Activated naive CD8-positive, alpha-beta T cell treated with anti-CD3 and anti-CD28 coated beads, Interleukin-2, amount 10 ng/mL, durations not matched to agents 7 days and 5 days (primary cell): ENCODE measurements around the gene HNRNPR. TPM values are rescaled to one million over a fixed set of nuclear protein-coding genes. Genes with fewer than 3 reads are reported as not detected.
A peak's percentile ranks its signal among the peaks of the same experiment; 100 is the strongest.
"Not testable (repeated sequence)": the region's sequence is repeated elsewhere in the genome, so short reads cannot be mapped to it uniquely, and the experiment has no call there.

Experiments used
- ATAC-seq: fragments of 150-1000 bp; cut with Tn5 transposase; one replicate; pipeline ENCODE4 v1.10.0; 2021; ENCODE audit warnings: low read depth, moderate library complexity
- POLR2A ChIA-PET: fragments of 350-600 bp; sonication (Branson Sonifier 250); formaldehyde crosslinking; loops from one replicate; lab custom pipeline; 2021; ENCODE audit warnings: antibody characterized with exemption; lab: Charles Lee
- DNase-seq: peaks from one replicate; pipeline ENCODE4 v3.0.0; 2021
- H3K27ac Mint-ChIP-seq: one replicate; pipeline ENCODE4 v1.8.0; 2022; ENCODE audit warnings: mild to moderate bottlenecking, mixed read lengths
- H3K27me3 Mint-ChIP-seq: one replicate; pipeline ENCODE4 v1.8.0; 2022; ENCODE audit warnings: mild to moderate bottlenecking, moderate library complexity, mixed read lengths
- H3K36me3 Mint-ChIP-seq: one replicate; pipeline ENCODE4 v1.8.0; 2021; ENCODE audit warnings: mild to moderate bottlenecking, mixed read lengths
- H3K4me1 Mint-ChIP-seq: one replicate; pipeline ENCODE4 v1.8.0; 2021; ENCODE audit warnings: mixed read lengths
- H3K4me3 Mint-ChIP-seq: one replicate; pipeline ENCODE4 v1.8.0; 2022; ENCODE audit warnings: mild to moderate bottlenecking, moderate library complexity, mixed read lengths
- H3K9me3 Mint-ChIP-seq: one replicate; pipeline ENCODE4 v1.8.0; 2021; ENCODE audit warnings: mixed read lengths
- total RNA-seq, 2 experiments: library from RNA; stranded (reverse); gene quantifications; one replicate each; pipeline ENCODE4 v1.2.3, GENCODE V29; 2021

The HNRNPR gene
- total RNA-seq, 2 experiments from 2014 or later = 167 TPM

GRCh38 chr1:23339632-23340031, 4.5 kb downstream of the HNRNPR start:
- peaks cover 44% of the 10 kb centered on the region for H3K4me1 Mint-ChIP-seq
- ATAC-seq (no peak), DNase-seq (no peak)
- no peaks in the 10 kb centered on the region for H3K27me3 Mint-ChIP-seq
- no peaks in the 10 kb centered on the region for H3K9me3 Mint-ChIP-seq
- H3K27ac Mint-ChIP-seq = peak overlapping the region; percentile 1
- POLR2A ChIA-PET = interaction anchor here (0.5 to 1.7 kb wide), 2 partner anchors 28 to 1340 kb away, joined by 4 to 10 read pairs; no protein-coding TSS in a partner anchor
- peak overlapping the region; percentile 8 for H3K4me3 Mint-ChIP-seq
- H3K36me3 Mint-ChIP-seq = peaks cover 32% of the 10 kb centered on the region

DNA sequence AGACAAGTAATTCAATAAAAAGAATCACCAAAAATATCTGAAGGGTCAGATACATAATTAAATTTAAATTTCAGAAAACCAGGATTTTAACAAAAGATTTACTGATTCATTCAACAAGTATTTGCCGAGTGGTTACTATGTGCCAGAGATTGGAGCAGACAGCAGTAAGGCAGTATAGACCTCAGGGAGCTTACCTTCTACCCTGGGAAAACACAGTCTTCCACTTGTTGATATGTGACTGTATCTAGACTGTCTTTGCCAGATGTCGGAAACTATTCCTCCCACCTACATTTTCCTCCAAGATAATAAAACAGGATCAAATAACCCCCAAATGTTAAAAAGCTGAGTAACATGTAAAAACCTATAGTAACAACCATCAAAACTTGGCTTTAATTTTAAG, 6.2 kb downstream of the HNRNPR start:
- H3K9me3 Mint-ChIP-seq = no peaks in the 10 kb centered on the region
- DNase-seq (no peak), ATAC-seq (no peak)
- POLR2A ChIA-PET = no interaction called here
- H3K27me3 Mint-ChIP-seq = no peaks in the 10 kb centered on the region
- peaks cover 46% of the 10 kb centered on the region for H3K4me1 Mint-ChIP-seq
- H3K27ac Mint-ChIP-seq = no peak overlapping the region
- H3K36me3 Mint-ChIP-seq = peaks cover 46% of the 10 kb centered on the region
- no peak overlapping the region for H3K4me3 Mint-ChIP-seq

DNA sequence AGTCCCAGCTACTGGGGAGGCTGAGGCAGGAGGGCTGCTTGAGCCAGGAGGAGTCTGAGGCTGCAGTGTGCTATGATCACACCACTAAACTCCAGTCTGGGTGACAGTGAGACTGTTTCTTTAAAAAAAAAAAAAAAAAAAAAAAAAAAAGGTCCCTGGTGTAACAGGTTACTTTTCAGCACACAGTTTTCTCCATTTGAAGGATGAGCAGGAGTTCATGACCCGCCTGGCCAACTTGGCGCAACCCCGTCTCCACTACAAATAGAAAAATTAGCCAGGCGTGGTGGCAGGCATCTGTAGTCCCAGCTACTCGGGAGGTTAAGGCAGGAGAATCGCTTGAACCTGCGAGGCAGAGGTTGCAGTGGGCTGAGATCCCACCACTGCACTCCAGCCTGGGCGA, 12.4 kb downstream of the HNRNPR start:
- no peak for DNase-seq
- peaks cover 49% of the 10 kb centered on the region for H3K36me3 Mint-ChIP-seq
- no peaks in the 10 kb centered on the region for H3K9me3 Mint-ChIP-seq
- H3K4me3 Mint-ChIP-seq = no peak overlapping the region
- H3K27me3 Mint-ChIP-seq = no peaks in the 10 kb centered on the region
- ATAC-seq = no peak
- POLR2A ChIA-PET = interaction anchor here (1.2 kb wide), 1 partner anchor 13 kb away, joined by 4 read pairs; the partner anchor contains the start of gene HNRNPR
- H3K27ac Mint-ChIP-seq = no peak overlapping the region
- H3K4me1 Mint-ChIP-seq = peaks cover 12% of the 10 kb centered on the region

DNA sequence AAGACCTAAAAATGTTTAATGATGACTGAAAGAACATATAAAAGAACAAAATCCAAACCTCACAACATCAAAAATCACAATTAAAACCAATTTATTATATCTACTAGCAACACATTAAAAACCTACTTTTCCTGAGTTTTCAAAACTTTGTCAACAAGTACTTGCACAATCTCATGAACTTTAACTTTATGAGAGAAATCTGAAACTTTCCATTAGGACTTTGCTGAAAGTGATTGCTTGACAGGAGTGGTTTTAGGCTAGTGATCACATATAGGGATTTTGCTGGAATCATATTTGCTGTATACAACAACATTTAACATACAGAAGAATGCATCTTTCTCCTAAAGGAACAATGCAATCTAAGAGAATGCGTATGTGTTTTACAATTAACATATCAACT, 13.2 kb downstream of the HNRNPR start:
- POLR2A ChIA-PET = interaction anchor here (1.2 to 1.4 kb wide), 2 partner anchors 14 to 19 kb away, joined by 4 read pairs; partner anchors contain the start of gene HNRNPR
- H3K27me3 Mint-ChIP-seq = no peaks in the 10 kb centered on the region
- peaks cover 51% of the 10 kb centered on the region for H3K36me3 Mint-ChIP-seq
- H3K27ac Mint-ChIP-seq = no peak overlapping the region
- H3K9me3 Mint-ChIP-seq = no peaks in the 10 kb centered on the region
- DNase-seq (no peak), ATAC-seq (no peak)
- no peak overlapping the region for H3K4me3 Mint-ChIP-seq
- H3K4me1 Mint-ChIP-seq = peaks cover 14% of the 10 kb centered on the region

- Mint-ChIP-seq H3K27me3 (no peaks in the 10 kb centered on the region), H3K4me1 (peaks cover 14% of the 10 kb centered on the region), H3K36me3 (peaks cover 42% of the 10 kb centered on the region), H3K9me3 (no peaks in the 10 kb centered on the region), H3K4me3 (no peak overlapping the region), H3K27ac (no peak overlapping the region)
- no peak for ATAC-seq
- no peak for DNase-seq
- POLR2A ChIA-PET = no interaction called here
These were observed 18.7 kb downstream of the HNRNPR start for GRCh38 chr1:23325393-23325792.

GRCh38 chr1:23322770-23323169, 21.3 kb downstream of the HNRNPR start:
- H3K4me1 Mint-ChIP-seq = peaks cover 12% of the 10 kb centered on the region
- H3K27ac Mint-ChIP-seq = no peak overlapping the region
- peaks cover 45% of the 10 kb centered on the region for H3K36me3 Mint-ChIP-seq
- no peak for ATAC-seq
- POLR2A ChIA-PET = interaction anchor here (1.8 kb wide), 1 partner anchor 22 kb away, joined by 5 read pairs; the partner anchor contains the start of gene HNRNPR
- H3K9me3 Mint-ChIP-seq = no peaks in the 10 kb centered on the region
- no peaks in the 10 kb centered on the region for H3K27me3 Mint-ChIP-seq
- no peak for DNase-seq
- H3K4me3 Mint-ChIP-seq = no peak overlapping the region

DNA sequence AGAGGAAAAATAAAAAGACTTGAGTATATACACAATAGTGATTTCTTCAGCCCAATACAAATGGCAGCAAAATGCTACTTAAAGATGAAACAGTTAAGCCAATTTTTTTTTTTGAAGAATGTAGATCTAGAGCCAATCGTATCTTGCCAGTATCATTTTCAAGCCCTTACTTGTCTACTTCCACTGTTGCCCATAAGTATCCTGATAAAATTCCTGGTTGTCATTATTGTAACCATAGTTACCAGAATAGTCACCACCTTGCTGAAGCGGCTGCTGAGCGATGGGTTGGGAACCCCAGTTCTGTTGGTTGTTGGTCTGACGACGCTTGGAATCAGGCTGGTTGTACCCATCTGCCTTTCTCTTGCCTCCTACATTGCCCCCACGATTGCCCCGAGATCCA, 33.8 kb downstream of the HNRNPR start:
- H3K27me3 Mint-ChIP-seq, POLR2A ChIA-PET, H3K9me3 Mint-ChIP-seq, H3K4me3 Mint-ChIP-seq, H3K4me1 Mint-ChIP-seq, DNase-seq, ATAC-seq: not testable (repeated sequence)
- H3K27ac Mint-ChIP-seq = peak overlapping the region; percentile 51
- peaks cover 23% of the 10 kb centered on the region for H3K36me3 Mint-ChIP-seq

- Mint-ChIP-seq H3K36me3 (peaks cover 17% of the 10 kb centered on the region), H3K4me3 (no peak overlapping the region), H3K27ac (no peak overlapping the region), H3K27me3 (no peaks in the 10 kb centered on the region), H3K9me3 (no peaks in the 10 kb centered on the region), H3K4me1 (no peaks in the 10 kb centered on the region)
- DNase-seq (no peak), ATAC-seq (no peak)
- POLR2A ChIA-PET = no interaction called here
These were observed 39.9 kb downstream of the HNRNPR start for GRCh38 chr1:23304140-23304620.

GRCh38 chr1:23303524-23303923, 40.6 kb downstream of the HNRNPR start:
- POLR2A ChIA-PET = no interaction called here
- no peak overlapping the region for H3K27ac Mint-ChIP-seq

GRCh38 chr1:23296931-23297330, 47.2 kb downstream of the HNRNPR start:
- Mint-ChIP-seq H3K36me3 (peaks cover 16% of the 10 kb centered on the region), H3K9me3 (no peaks in the 10 kb centered on the region), H3K4me3 (no peak overlapping the region), H3K4me1 (no peaks in the 10 kb centered on the region), H3K27me3 (no peaks in the 10 kb centered on the region), H3K27ac (no peak overlapping the region)
- DNase-seq (no peak), ATAC-seq (no peak)
- POLR2A ChIA-PET = no interaction called here

More at GRCh38 chr1:23303524-23303923, 40.6 kb downstream of the HNRNPR start:
- peaks cover 17% of the 10 kb centered on the region for H3K36me3 Mint-ChIP-seq
- H3K4me1 Mint-ChIP-seq = no peaks in the 10 kb centered on the region
- DNase-seq = no peak
- no peak overlapping the region for H3K4me3 Mint-ChIP-seq
- H3K9me3 Mint-ChIP-seq = no peaks in the 10 kb centered on the region
- H3K27me3 Mint-ChIP-seq = no peaks in the 10 kb centered on the region
- no peak for ATAC-seq

DNA sequence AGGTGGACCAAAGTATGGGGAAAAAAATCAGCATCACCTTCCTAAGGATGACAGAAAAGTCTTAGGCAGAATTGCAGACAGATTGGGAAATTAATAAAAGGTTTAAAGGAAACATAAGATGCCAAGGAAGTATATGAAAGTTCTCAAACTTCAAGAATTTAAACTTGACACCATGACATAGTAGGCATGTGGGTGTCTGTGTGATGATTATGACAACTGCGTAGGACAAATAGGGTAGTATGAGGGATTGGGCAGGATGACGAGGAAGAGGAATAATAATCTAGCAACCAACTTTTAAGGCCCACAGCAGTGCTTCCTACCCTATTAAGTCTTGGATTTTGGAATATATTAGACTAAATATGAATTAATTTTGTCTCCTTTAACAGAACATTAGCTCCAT, 52.4 kb downstream of the HNRNPR start:
- DNase-seq (no peak), ATAC-seq (no peak)
- POLR2A ChIA-PET = no interaction called here
- H3K4me1 Mint-ChIP-seq = no peaks in the 10 kb centered on the region
- H3K9me3 Mint-ChIP-seq = no peaks in the 10 kb centered on the region
- H3K36me3 Mint-ChIP-seq = peaks cover 10% of the 10 kb centered on the region
- H3K27ac Mint-ChIP-seq = no peak overlapping the region
- no peak overlapping the region for H3K4me3 Mint-ChIP-seq
- no peaks in the 10 kb centered on the region for H3K27me3 Mint-ChIP-seq

- Mint-ChIP-seq H3K4me1 (no peaks in the 10 kb centered on the region), H3K4me3 (no peak overlapping the region), H3K27ac (no peak overlapping the region), H3K36me3 (peaks cover 13% of the 10 kb centered on the region), H3K27me3 (no peaks in the 10 kb centered on the region), H3K9me3 (no peaks in the 10 kb centered on the region)
- DNase-seq (no peak), ATAC-seq (no peak)
- POLR2A ChIA-PET = no interaction called here
These were observed 53.1 kb downstream of the HNRNPR start for GRCh38 chr1:23290836-23291565.

DNA sequence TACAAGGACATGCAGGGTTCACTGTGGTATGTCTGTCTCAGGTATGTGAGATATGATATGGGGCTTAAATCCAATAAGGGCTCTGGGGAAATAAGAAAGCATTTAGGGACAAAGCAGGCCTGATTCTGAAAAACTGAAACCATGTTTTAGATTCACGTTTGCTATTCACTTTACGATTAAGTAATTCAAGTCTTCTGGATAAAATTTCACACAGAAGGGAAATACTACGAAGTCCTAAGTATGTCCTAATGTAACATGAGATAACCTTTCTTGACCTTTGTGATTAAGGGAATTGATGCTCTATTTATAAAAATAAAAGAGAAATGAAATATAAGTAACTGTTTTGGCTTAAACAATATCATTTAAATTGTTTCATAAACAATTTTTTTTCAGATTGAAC, 55.4 kb downstream of the HNRNPR start:
- H3K27ac Mint-ChIP-seq = no peak overlapping the region
- no peak for ATAC-seq

DNA sequence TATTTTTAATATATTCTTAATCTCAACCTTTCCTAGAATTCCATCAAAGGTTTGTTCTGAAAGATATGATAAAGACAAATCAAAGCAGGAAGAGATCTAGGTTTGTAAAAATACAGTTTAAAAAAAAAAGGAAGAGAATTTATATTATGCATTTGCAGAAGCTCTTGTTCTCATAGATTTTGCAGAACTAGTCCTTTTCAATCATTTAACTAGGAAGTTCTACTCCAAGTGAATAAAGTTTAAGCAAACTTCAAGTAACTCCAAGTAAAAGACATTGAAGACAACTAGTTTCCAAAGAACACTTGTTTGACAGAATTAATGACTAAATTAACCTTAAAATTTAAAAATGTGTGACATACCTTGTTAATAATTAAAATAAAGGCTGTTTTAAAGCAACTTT, 55.9 kb downstream of the HNRNPR start:
- DNase-seq = no peak
- no peak overlapping the region for H3K27ac Mint-ChIP-seq
- peaks cover 16% of the 10 kb centered on the region for H3K36me3 Mint-ChIP-seq
- no peaks in the 10 kb centered on the region for H3K4me1 Mint-ChIP-seq
- no peaks in the 10 kb centered on the region for H3K9me3 Mint-ChIP-seq
- no peaks in the 10 kb centered on the region for H3K27me3 Mint-ChIP-seq
- no peak for ATAC-seq
- no peak overlapping the region for H3K4me3 Mint-ChIP-seq
- POLR2A ChIA-PET = no interaction called here

More for the DNA sequence above, 55.4 kb downstream of the HNRNPR start:
- H3K4me3 Mint-ChIP-seq = no peak overlapping the region
- no peaks in the 10 kb centered on the region for H3K9me3 Mint-ChIP-seq
- POLR2A ChIA-PET = no interaction called here
- H3K27me3 Mint-ChIP-seq = no peaks in the 10 kb centered on the region
- no peak for DNase-seq
- H3K36me3 Mint-ChIP-seq = peaks cover 16% of the 10 kb centered on the region
- H3K4me1 Mint-ChIP-seq = no peaks in the 10 kb centered on the region
